HG02759 (cell line): ENCODE results near the gene TRIM56.
"Not testable (repeated sequence)": the region's sequence is repeated elsewhere in the genome, so short reads cannot be mapped to it uniquely, and the experiment has no call there.

Experiments
- ATAC-seq: cut with Tn5 transposase; IDR thresholded peaks from one replicate; pipeline ENCODE4 v1.9.1; 2021; ENCODE audit warnings: mild to moderate bottlenecking, moderate library complexity; ENCODE audit not compliant: unreplicated experiment

The TRIM56 gene

GRCh38 chr7:101112233-101112632 is 27.0 kb downstream of the TRIM56 start:
- no peak for ATAC-seq

- not testable (repeated sequence) for ATAC-seq
These were observed 27.9 kb downstream of the TRIM56 start for GRCh38 chr7:101113140-101113539.

DNA sequence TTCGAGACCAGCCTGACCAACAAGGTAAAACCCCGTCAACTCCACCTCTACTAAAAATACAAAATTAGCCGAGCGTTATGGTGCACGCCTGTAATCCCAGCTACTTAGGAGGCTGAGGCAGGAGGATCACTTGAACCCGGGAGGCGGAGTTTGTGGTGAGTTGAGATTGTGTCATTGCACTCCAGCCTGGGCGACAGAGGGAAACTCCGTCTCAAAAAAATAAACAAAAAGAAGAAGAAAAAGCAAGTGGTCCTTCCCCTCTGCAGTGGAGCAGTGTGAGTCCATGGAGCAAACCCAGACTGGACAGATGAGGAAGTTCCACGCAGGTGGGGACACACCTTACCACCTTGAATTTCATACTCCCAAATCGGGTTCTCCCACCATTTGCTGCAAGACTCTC is 28.6 kb downstream of the TRIM56 start:
- ATAC-seq: no peak

- no peak for ATAC-seq
These were observed 29.2 kb downstream of the TRIM56 start for GRCh38 chr7:101114492-101114891.

DNA sequence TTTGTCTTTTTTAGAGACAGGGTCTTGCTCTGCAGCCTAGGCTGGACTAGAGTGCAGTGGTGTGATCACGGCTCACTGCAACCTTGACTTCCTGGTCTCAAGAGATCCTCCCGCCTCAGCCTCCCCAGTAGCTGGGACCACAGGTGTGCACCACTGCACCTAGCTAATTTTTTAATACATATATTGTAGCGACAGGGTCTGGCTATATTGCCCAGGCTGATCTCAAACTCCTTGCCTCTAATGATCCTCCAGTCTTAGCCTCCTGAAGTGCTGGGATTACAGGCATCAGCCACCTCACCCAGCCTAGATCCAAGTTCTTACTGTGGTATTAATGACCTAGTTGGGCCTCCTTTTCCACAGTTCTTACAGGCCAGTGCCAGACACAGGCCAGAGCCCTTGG is 29.9 kb downstream of the TRIM56 start:
- no peak for ATAC-seq

GRCh38 chr7:101116898-101117297 is 31.6 kb downstream of the TRIM56 start:
- no peak for ATAC-seq

GRCh38 chr7:101118856-101119255 is 33.6 kb downstream of the TRIM56 start:
- no peak for ATAC-seq

DNA sequence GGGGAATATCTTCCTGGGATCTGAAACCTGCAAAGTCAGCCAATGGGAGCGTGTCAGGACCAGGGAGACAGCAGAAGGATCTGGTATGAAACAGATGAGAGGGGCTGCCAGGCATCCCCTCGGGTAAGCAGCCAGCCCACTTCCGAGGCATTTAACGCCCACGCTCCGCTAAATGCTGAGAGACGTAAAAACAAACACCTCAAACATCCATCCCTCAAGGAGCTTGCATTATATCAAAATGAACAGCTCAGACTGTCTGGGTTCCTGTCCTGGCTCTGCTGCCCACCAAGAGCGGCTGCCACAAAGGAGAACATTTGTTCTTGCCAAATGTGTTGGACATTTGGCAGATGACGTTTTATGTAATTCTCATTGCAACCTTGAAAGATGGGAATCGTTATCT is 34.6 kb downstream of the TRIM56 start:
- ATAC-seq: no peak

- no peak for ATAC-seq
These were observed 35.0 kb downstream of the TRIM56 start for GRCh38 chr7:101120315-101120714.

GRCh38 chr7:101121631-101121990 is 36.3 kb downstream of the TRIM56 start:
- ATAC-seq: not testable (repeated sequence)

DNA sequence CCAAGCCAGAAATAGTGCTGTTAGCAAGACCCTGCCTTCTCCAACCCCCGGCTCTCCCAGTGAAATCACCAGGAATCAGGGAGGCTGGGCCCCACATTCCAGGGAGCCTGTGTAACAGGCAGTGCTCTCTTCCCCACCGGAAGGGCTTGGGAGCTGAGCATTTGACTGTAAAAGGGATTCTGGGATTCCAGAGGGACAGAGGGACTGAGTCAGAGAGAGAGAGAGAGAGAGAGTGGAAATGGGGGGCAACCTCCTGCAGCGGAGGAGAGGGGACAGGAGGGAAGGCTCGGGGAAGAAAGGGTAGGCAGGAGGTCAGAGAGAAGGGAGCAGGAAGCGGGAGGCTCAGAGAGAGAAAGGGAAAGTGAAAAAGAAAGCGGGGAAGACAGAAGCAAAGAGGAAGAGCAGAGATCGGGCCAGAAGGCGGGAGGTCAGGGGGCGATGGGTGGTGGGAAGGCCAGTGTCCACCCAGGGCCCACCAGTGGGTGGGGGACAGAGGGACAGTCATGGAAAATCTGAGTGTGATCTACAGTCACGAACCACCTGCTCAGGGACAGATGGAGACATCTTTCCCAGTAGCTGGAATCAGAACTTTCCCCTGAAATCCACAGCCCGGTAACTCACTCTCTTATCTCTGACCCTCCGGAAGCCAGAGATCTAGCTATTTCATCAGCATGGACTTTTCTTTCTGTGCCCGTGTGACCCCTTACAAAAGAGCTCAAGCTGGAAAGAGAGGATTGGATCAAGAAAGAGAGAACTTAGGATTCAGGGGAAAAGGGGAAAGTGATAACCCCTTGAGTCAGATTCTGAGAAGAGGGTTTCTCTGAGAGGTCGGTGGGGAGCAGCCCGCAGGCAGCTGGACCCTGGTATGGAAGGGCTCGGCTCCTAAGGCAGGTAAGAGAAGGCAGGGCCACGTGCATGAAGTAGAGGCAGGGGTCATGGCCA is 37.0 kb downstream of the TRIM56 start:
- ATAC-seq: no peak

GRCh38 chr7:101122933-101123702 is 37.8 kb downstream of the TRIM56 start:
- no peak for ATAC-seq

GRCh38 chr7:101123703-101124068 is 38.4 kb downstream of the TRIM56 start:
- no peak for ATAC-seq

GRCh38 chr7:101124376-101125056 is 39.2 kb downstream of the TRIM56 start:
- no peak for ATAC-seq

- no peak for ATAC-seq
These were observed 40.8 kb downstream of the TRIM56 start for GRCh38 chr7:101125989-101126650.

GRCh38 chr7:101126651-101127459 is 41.6 kb downstream of the TRIM56 start, which contains the start of gene SERPINE1:
SERPINE1 (plus strand) TSS chr7:101127104; CDS start chr7:101128394, 1,290 bp downstream.
- peak; percentile 77 for ATAC-seq

- ATAC-seq: no peak
These were observed 42.3 kb downstream of the TRIM56 start for GRCh38 chr7:101127460-101128039.

GRCh38 chr7:101128040-101128834 is 43.0 kb downstream of the TRIM56 start:
- no peak for ATAC-seq

- ATAC-seq: no peak
These were observed 44.4 kb downstream of the TRIM56 start for GRCh38 chr7:101129603-101130117.
